Panc1 (cell line): ENCODE measurements around the gene PIAS1. TPM values are rescaled to one million over a fixed set of nuclear protein-coding genes. Genes with fewer than 3 reads are reported as not detected.

Source experiments
- ATAC-seq: fragments of 200-7000 bp; cut with Tn5 transposase; 2 replicates; pipeline ENCODE4 v1.9.1; 2020; ENCODE audit warnings: mild to moderate bottlenecking, moderate library complexity
- BruUV-seq: library from RNA; stranded (reverse); fragments of 400-500 nt; replicated peaks from 2 replicates; lab custom pipeline; 2021; lab: Mats Ljungman, UMichigan
- CTCF ChIA-PET: fragments of 300-600 bp; sonication (Branson Sonifier 250); formaldehyde crosslinking; loops from one replicate; lab custom pipeline; 2022; ENCODE audit warnings: antibody characterized with exemption; lab: Charles Lee
- POLR2A ChIA-PET: fragments of 300-600 bp; sonication (Branson Sonifier 250); formaldehyde crosslinking; loops from one replicate; lab custom pipeline; 2022; ENCODE audit warnings: antibody characterized with exemption; lab: Charles Lee
- DNase-seq: peaks from one replicate; pipeline ENCODE4 v3.0.0-alpha.2; 2010; ENCODE audit warnings: low read depth, low spot score
- H3K27ac ChIP-seq: 2 replicates; pipeline ENCODE4 v1.5.1; 2011; ENCODE audit warnings: mild to moderate bottlenecking, low read length, inconsistent platforms
- H3K27me3 ChIP-seq: fragments of 200-500 bp; sonication (Bioruptor generic); 2 replicates; pipeline ENCODE4 v1.6.0; 2014; ENCODE audit warnings: low read length, inconsistent platforms; ENCODE audit not compliant: control insufficient read depth, insufficient read depth
- H3K36me3 ChIP-seq: fragments of 200-500 bp; sonication (Bioruptor generic); 2 replicates; pipeline ENCODE4 v1.5.1; 2014; ENCODE audit warnings: inconsistent platforms, mild to moderate bottlenecking, low read length, moderate library complexity; ENCODE audit not compliant: control insufficient read depth, insufficient read depth
- H3K4me1 ChIP-seq: 2 replicates; pipeline ENCODE4 v1.5.1; 2011; ENCODE audit warnings: inconsistent platforms, mild to moderate bottlenecking, low read length, moderate library complexity; ENCODE audit not compliant: control insufficient read depth, insufficient read depth
- H3K4me3 ChIP-seq, 2 experiments: 2 replicates each; pipeline ENCODE4 v1.5.1; 2011 to 2012; ENCODE audit warnings: low read depth in 2 of 2, low read length in 2 of 2, mild to moderate bottlenecking in 2 of 2, inconsistent platforms in 1 of 2, moderate library complexity in 1 of 2
- H3K9me3 ChIP-seq: fragments of 200-500 bp; sonication (Bioruptor generic); 2 replicates; pipeline ENCODE4 v1.5.1; 2014; ENCODE audit warnings: low read depth, mild to moderate bottlenecking, inconsistent platforms, low read length, moderate library complexity; ENCODE audit not compliant: control insufficient read depth, insufficient read depth
- POLR2AphosphoS5 ChIP-seq: IDR thresholded peaks from 2 replicates; pipeline ENCODE4 v1.6.1; 2012; ENCODE audit warnings: mild to moderate bottlenecking, low read depth, low read length, moderate library complexity
- SIN3A ChIP-seq: IDR thresholded peaks from 2 replicates; pipeline ENCODE4 v1.6.1; 2012; ENCODE audit warnings: low read depth, mild to moderate bottlenecking, low read length, moderate library complexity, borderline replicate concordance; ENCODE audit not compliant: insufficient read depth
- TCF7L2 ChIP-seq: IDR thresholded peaks from 2 replicates; pipeline ENCODE4 v1.6.1; 2011; ENCODE audit warnings: mild to moderate bottlenecking, low read depth, low read length, inconsistent platforms
- in situ Hi-C: cut with HindIII; loops from 2 replicates; pipeline ENCODE4 v1.10.0; 2016; ENCODE audit warnings: low sequenced_read_pairs, low pct_unique_long_range_greater_than_20kb
- intact Hi-C: fragments of 100-400 bp; cut with micrococcal nuclease; formaldehyde crosslinking; loops from one replicate; pipeline ENCODE4 v1.10.0; 2022; ENCODE audit not compliant: unreplicated experiment
- total RNA-seq: library from RNA; stranded (reverse); gene quantifications from one replicate; pipeline ENCODE4 v1.2.1, GENCODE V29; 2021; ENCODE audit not compliant: unreplicated experiment
- TF ChIP-seq, protein P1 (sequence below): fragments of 450-650 bp; IDR thresholded peaks from 2 replicates; pipeline ENCODE4 v1.5.1; 2017; ENCODE audit warnings: mild to moderate bottlenecking
- TF ChIP-seq, protein P2 (sequence below), 2 experiments: IDR thresholded peaks; 2 replicates each; pipeline ENCODE4 v1.6.1; 2011 to 2012; ENCODE audit warnings: low read depth in 2 of 2, control low read depth in 1 of 2, low read length in 1 of 2, mild to moderate bottlenecking in 1 of 2, moderate library complexity in 1 of 2; ENCODE audit not compliant: insufficient read depth in 1 of 2

Gene PIAS1
- total RNA-seq, 1 experiment from 2014 or later, result 44.5 TPM

DNA sequence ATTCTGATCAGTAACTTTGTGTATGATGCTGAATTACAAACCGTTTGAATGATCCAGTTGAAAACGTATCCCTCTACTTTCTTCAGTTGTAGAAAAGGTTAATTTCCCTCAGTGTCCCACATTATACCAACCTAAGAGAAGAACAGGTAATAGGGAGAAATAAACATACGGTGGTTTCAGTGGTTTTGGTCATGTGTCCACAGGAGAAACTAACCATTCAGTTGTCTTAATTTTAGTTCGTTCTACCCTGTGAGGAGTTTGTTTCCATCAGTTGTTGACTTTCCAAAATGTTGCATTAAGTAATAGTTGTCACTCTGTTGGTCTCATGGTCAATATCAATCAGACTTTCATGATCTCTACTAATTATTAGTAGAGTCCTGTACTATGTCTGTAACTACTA is 135.9 kb downstream of the PIAS1 start:
- intact Hi-C loops (no loop called here), in situ Hi-C loops (no loop called here)
- DNase-seq (no peak), ATAC-seq (no peak)
- Histone ChIP-seq H3K27me3 (no peaks in the 10 kb centered on the region), H3K9me3 (no peaks in the 10 kb centered on the region), H3K4me1 (peaks cover 3% of the 10 kb centered on the region; the same call in 1 of the 2 replicates), H3K4me3 (no peak overlapping the region), H3K36me3 (peaks cover 35% of the 10 kb centered on the region), H3K27ac (no peak overlapping the region)
- ChIA-PET CTCF (no interaction called here), POLR2A (no interaction called here)
- BruUV-seq, result no TSS peak
- no peak for TF ChIP-seq POLR2AphosphoS5

DNA sequence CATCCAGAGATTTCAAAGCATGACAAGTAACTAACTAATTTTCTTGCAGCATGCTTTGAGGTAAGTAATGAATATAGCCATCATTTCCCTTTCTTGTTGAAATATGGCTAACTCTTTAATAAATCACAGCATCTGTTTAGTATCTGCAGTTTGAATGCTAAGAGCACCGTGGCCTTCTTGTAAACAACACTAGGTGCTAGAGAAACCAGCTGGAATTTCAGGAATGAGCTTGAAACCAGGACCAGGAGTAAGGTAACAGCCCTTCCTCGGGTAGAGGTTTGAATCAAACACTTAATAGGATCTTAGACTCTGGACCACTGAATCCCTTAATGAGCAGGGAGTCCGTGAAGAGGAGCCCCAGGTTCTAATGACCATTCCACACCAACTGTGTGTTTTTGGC is 137.4 kb downstream of the PIAS1 start:
- DNase-seq, result no peak
- H3K36me3 ChIP-seq, result peaks cover 35% of the 10 kb centered on the region
- no peak overlapping the region for H3K4me3 ChIP-seq
- H3K27me3 ChIP-seq, result no peaks in the 10 kb centered on the region
- TF ChIP-seq, protein P1, sequence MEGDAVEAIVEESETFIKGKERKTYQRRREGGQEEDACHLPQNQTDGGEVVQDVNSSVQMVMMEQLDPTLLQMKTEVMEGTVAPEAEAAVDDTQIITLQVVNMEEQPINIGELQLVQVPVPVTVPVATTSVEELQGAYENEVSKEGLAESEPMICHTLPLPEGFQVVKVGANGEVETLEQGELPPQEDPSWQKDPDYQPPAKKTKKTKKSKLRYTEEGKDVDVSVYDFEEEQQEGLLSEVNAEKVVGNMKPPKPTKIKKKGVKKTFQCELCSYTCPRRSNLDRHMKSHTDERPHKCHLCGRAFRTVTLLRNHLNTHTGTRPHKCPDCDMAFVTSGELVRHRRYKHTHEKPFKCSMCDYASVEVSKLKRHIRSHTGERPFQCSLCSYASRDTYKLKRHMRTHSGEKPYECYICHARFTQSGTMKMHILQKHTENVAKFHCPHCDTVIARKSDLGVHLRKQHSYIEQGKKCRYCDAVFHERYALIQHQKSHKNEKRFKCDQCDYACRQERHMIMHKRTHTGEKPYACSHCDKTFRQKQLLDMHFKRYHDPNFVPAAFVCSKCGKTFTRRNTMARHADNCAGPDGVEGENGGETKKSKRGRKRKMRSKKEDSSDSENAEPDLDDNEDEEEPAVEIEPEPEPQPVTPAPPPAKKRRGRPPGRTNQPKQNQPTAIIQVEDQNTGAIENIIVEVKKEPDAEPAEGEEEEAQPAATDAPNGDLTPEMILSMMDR, result no peak
- no peak for TF ChIP-seq TCF7L2
- no peak for TF ChIP-seq POLR2AphosphoS5
- TF ChIP-seq, protein P2, sequence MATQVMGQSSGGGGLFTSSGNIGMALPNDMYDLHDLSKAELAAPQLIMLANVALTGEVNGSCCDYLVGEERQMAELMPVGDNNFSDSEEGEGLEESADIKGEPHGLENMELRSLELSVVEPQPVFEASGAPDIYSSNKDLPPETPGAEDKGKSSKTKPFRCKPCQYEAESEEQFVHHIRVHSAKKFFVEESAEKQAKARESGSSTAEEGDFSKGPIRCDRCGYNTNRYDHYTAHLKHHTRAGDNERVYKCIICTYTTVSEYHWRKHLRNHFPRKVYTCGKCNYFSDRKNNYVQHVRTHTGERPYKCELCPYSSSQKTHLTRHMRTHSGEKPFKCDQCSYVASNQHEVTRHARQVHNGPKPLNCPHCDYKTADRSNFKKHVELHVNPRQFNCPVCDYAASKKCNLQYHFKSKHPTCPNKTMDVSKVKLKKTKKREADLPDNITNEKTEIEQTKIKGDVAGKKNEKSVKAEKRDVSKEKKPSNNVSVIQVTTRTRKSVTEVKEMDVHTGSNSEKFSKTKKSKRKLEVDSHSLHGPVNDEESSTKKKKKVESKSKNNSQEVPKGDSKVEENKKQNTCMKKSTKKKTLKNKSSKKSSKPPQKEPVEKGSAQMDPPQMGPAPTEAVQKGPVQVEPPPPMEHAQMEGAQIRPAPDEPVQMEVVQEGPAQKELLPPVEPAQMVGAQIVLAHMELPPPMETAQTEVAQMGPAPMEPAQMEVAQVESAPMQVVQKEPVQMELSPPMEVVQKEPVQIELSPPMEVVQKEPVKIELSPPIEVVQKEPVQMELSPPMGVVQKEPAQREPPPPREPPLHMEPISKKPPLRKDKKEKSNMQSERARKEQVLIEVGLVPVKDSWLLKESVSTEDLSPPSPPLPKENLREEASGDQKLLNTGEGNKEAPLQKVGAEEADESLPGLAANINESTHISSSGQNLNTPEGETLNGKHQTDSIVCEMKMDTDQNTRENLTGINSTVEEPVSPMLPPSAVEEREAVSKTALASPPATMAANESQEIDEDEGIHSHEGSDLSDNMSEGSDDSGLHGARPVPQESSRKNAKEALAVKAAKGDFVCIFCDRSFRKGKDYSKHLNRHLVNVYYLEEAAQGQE (IDR thresholded peaks at IDR 0.05; ENCODE audit: insufficient read depth in 1 of 2, low read depth in 2 of 2, low read length in 1 of 2), result no peak
- no peak for TF ChIP-seq SIN3A
- CTCF ChIA-PET, result no interaction called here
- no peak overlapping the region for H3K27ac ChIP-seq
- no peak for ATAC-seq
- H3K4me1 ChIP-seq, result peaks cover 3% of the 10 kb centered on the region; the same call in 1 of the 2 replicates
- no TSS peak for BruUV-seq
- no peaks in the 10 kb centered on the region for H3K9me3 ChIP-seq
- intact Hi-C loops (no loop called here), in situ Hi-C loops (no loop called here)
- POLR2A ChIA-PET, result no interaction called here

DNA sequence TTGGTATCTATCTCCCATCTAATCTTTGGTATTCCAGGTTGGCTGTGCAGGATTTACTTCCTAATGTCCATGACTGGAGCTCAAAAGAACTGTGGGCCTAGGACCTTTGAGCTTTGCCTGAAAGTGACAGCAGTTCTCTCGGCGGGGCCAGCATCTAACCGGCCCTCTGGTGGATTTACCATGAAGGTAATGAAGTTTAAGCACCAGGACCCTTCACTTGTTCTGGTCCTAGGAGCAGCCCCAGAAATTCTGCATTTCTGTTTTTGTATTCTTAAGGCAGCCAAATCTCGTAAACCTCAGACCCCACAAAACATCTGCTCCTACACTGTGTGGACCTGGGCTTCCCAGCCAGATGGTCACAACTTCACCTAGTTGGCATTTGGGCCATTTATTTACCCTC is 138.0 kb downstream of the PIAS1 start:
- no TSS peak for BruUV-seq
- H3K4me1 ChIP-seq, result no peaks in the 10 kb centered on the region; the same call in 1 of the 2 replicates
- H3K27ac ChIP-seq, result no peak overlapping the region
- H3K27me3 ChIP-seq, result no peaks in the 10 kb centered on the region
- H3K9me3 ChIP-seq, result no peaks in the 10 kb centered on the region
- H3K36me3 ChIP-seq, result peaks cover 33% of the 10 kb centered on the region
- no peak for TF ChIP-seq SIN3A
- TF ChIP-seq, protein P1, result no peak
- TF ChIP-seq, protein P2 (IDR thresholded peaks at IDR 0.05; ENCODE audit: insufficient read depth in 1 of 2, low read depth in 2 of 2, low read length in 1 of 2), result no peak
- no peak for TF ChIP-seq POLR2AphosphoS5
- no peak for TF ChIP-seq TCF7L2
- no peak for DNase-seq
- in situ Hi-C loops, result no loop called here
- ATAC-seq, result no peak
- ChIA-PET POLR2A (interaction anchor here (0.6 kb wide), 1 partner anchor 324 kb away, joined by 3 read pairs; no protein-coding TSS in a partner anchor), CTCF (no interaction called here)
- no peak overlapping the region for H3K4me3 ChIP-seq
- intact Hi-C loops, result no loop called here
